ENCODE measurements around the gene GCSAML.

The GCSAML gene

GRCh38 chr1:247552231-247552630 is 3.3 kb downstream of the GCSAML start:
- TF ChIP-seq CTCF (IDR thresholded peaks at IDR 0.05; ENCODE audit: insufficient read depth, low read length, poor library complexity, severe bottlenecking) (no peak), EZH2phosphoT487 (conservative IDR thresholded peaks at IDR 0.05; ENCODE audit: low read length) (no peak)
- Histone ChIP-seq H3K27me3 (ENCODE audit: low read length) (no peaks in the 10 kb centered on the region), H3K36me3 (ENCODE audit: low read length) (no peaks in the 10 kb centered on the region), H3K79me2 (ENCODE audit: insufficient read depth, low read length) (no peaks in the 10 kb centered on the region), H3K27ac (ENCODE audit: low read depth, low read length) (no peak overlapping the region), H3K9me3 (ENCODE audit: insufficient read depth, low read length) (no peaks in the 10 kb centered on the region), H2AFZ (ENCODE audit: low read depth, low read length, severe bottlenecking) (no peak overlapping the region), H3K9me2 (replicated peaks; ENCODE audit: insufficient read depth, low read length) (no peaks in the 10 kb centered on the region), H3F3A (ENCODE audit: insufficient read depth) (no peaks in the 10 kb centered on the region), H4K20me1 (ENCODE audit: low read depth, low read length) (no peaks in the 10 kb centered on the region), H3K9ac (ENCODE audit: low read length) (no peak overlapping the region), H3K4me3 (ENCODE audit: insufficient read depth, low read length, poor library complexity, severe bottlenecking) (no peak overlapping the region), H3K4me2 (ENCODE audit: low read depth, low read length, poor library complexity, severe bottlenecking) (no peak overlapping the region)

GRCh38 chr1:247557926-247558674 is 9.2 kb downstream of the GCSAML start:
- Histone ChIP-seq H4K20me1 (ENCODE audit: low read depth, low read length) (no peaks in the 10 kb centered on the region), H3K9ac (ENCODE audit: low read length) (no peak overlapping the region), H3K27ac (ENCODE audit: low read depth, low read length) (no peak overlapping the region), H3K9me2 (replicated peaks; ENCODE audit: insufficient read depth, low read length) (no peaks in the 10 kb centered on the region), H3K79me2 (ENCODE audit: insufficient read depth, low read length) (no peaks in the 10 kb centered on the region), H3K36me3 (ENCODE audit: low read length) (no peaks in the 10 kb centered on the region), H2AFZ (ENCODE audit: low read depth, low read length, severe bottlenecking) (no peak overlapping the region), H3K27me3 (ENCODE audit: low read length) (no peaks in the 10 kb centered on the region), H3K9me3 (ENCODE audit: insufficient read depth, low read length) (no peaks in the 10 kb centered on the region), H3K4me3 (ENCODE audit: insufficient read depth, low read length, poor library complexity, severe bottlenecking) (no peak overlapping the region), H3K4me2 (ENCODE audit: low read depth, low read length, poor library complexity, severe bottlenecking) (no peak overlapping the region), H3F3A (ENCODE audit: insufficient read depth) (no peaks in the 10 kb centered on the region)
- no peak for TF ChIP-seq CTCF (IDR thresholded peaks at IDR 0.05; ENCODE audit: insufficient read depth, low read length, poor library complexity, severe bottlenecking)
- TF ChIP-seq EZH2phosphoT487 (conservative IDR thresholded peaks at IDR 0.05; ENCODE audit: low read length) = no peak

GRCh38 chr1:247561711-247562110 is 12.8 kb downstream of the GCSAML start:
- Histone ChIP-seq H3K9ac (ENCODE audit: low read length) (no peak overlapping the region), H4K20me1 (ENCODE audit: low read depth, low read length) (no peaks in the 10 kb centered on the region), H3K4me3 (ENCODE audit: insufficient read depth, low read length, poor library complexity, severe bottlenecking) (no peak overlapping the region), H3F3A (ENCODE audit: insufficient read depth) (no peaks in the 10 kb centered on the region), H3K9me3 (ENCODE audit: insufficient read depth, low read length) (no peaks in the 10 kb centered on the region), H3K4me2 (ENCODE audit: low read depth, low read length, poor library complexity, severe bottlenecking) (no peak overlapping the region), H3K27ac (ENCODE audit: low read depth, low read length) (no peak overlapping the region), H3K9me2 (replicated peaks; ENCODE audit: insufficient read depth, low read length) (no peaks in the 10 kb centered on the region), H3K36me3 (ENCODE audit: low read length) (no peaks in the 10 kb centered on the region), H2AFZ (ENCODE audit: low read depth, low read length, severe bottlenecking) (no peak overlapping the region), H3K79me2 (ENCODE audit: insufficient read depth, low read length) (no peaks in the 10 kb centered on the region), H3K27me3 (ENCODE audit: low read length) (no peaks in the 10 kb centered on the region)
- TF ChIP-seq EZH2phosphoT487 (conservative IDR thresholded peaks at IDR 0.05; ENCODE audit: low read length) (no peak), CTCF (IDR thresholded peaks at IDR 0.05; ENCODE audit: insufficient read depth, low read length, poor library complexity, severe bottlenecking) (no peak)

Measured in SU-DHL-6 (cell line).